ENCODE results near the gene CEND1. TPM values are rescaled to one million over a fixed set of nuclear protein-coding genes. Genes with fewer than 3 reads are reported as not detected.
A peak's percentile ranks its signal among the peaks of the same experiment; 100 is the strongest.

Gene CEND1
- total and polyA plus RNA-seq, 2 of the 13 experiments (the other 11 are each of a cell fraction or from before 2014, with no cell fraction given) = not detected

GRCh38 chr11:747158-748006, 42.5 kb downstream of the CEND1 start, which contains the start of gene TALDO1 (continued):
- TF ChIP-seq, protein P1, sequence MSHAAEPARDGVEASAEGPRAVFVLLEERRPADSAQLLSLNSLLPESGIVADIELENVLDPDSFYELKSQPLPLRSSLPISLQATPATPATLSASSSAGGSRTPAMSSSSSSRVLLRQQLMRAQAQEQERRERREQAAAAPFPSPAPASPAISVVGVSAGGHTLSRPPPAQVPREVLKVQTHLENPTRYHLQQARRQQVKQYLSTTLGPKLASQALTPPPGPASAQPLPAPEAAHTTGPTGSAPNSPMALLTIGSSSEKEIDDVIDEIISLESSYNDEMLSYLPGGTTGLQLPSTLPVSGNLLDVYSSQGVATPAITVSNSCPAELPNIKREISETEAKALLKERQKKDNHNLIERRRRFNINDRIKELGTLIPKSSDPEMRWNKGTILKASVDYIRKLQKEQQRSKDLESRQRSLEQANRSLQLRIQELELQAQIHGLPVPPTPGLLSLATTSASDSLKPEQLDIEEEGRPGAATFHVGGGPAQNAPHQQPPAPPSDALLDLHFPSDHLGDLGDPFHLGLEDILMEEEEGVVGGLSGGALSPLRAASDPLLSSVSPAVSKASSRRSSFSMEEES (CRISPR knock-in tag; IDR thresholded peaks at IDR 0.05) = 0 out of 2 replicates have a peak, but pooled peaks have one; percentile 25
- no peak for TF ChIP-seq ZFP82 (CRISPR knock-in tag; IDR thresholded peaks at IDR 0.05; ENCODE audit: borderline replicate concordance)
- TF ChIP-seq ZBTB39 (CRISPR knock-in tag; IDR thresholded peaks at IDR 0.05) = no peak
- TF ChIP-seq MTA1 (CRISPR knock-in tag; IDR thresholded peaks at IDR 0.05; ENCODE audit: borderline replicate concordance) = no peak; the same call in 1 of the 2 replicates
- no peak for TF ChIP-seq RELA (CRISPR knock-in tag; IDR thresholded peaks at IDR 0.05)
- TF ChIP-seq, protein P2, sequence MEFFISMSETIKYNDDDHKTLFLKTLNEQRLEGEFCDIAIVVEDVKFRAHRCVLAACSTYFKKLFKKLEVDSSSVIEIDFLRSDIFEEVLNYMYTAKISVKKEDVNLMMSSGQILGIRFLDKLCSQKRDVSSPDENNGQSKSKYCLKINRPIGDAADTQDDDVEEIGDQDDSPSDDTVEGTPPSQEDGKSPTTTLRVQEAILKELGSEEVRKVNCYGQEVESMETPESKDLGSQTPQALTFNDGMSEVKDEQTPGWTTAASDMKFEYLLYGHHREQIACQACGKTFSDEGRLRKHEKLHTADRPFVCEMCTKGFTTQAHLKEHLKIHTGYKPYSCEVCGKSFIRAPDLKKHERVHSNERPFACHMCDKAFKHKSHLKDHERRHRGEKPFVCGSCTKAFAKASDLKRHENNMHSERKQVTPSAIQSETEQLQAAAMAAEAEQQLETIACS (CRISPR knock-in tag; IDR thresholded peaks at IDR 0.05) = peak; percentile 72
- peak; percentile 22; the same call in 1 of the 2 replicates for TF ChIP-seq SUZ12 (IDR thresholded peaks at IDR 0.05; ENCODE audit: low read depth, low read length)
- TF ChIP-seq CSRNP2 (CRISPR knock-in tag; conservative IDR thresholded peaks at IDR 0.05; ENCODE audit: low read depth) = no peak
- no peak for TF ChIP-seq PLRG1 (conservative IDR thresholded peaks at IDR 0.05)
- TF ChIP-seq, protein P3, sequence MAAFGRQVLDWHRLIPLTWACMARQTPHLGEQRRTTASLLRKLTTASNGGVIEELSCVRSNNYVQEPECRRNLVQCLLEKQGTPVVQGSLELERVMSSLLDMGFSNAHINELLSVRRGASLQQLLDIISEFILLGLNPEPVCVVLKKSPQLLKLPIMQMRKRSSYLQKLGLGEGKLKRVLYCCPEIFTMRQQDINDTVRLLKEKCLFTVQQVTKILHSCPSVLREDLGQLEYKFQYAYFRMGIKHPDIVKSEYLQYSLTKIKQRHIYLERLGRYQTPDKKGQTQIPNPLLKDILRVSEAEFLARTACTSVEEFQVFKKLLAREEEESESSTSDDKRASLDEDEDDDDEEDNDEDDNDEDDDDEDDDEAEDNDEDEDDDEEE (CRISPR knock-in tag; IDR thresholded peaks at IDR 0.05) = peak; percentile 44; the same call in 1 of the 2 replicates
- TF ChIP-seq SMAD3 (CRISPR knock-in tag; IDR thresholded peaks at IDR 0.05) = no peak
- TF ChIP-seq, protein P4, sequence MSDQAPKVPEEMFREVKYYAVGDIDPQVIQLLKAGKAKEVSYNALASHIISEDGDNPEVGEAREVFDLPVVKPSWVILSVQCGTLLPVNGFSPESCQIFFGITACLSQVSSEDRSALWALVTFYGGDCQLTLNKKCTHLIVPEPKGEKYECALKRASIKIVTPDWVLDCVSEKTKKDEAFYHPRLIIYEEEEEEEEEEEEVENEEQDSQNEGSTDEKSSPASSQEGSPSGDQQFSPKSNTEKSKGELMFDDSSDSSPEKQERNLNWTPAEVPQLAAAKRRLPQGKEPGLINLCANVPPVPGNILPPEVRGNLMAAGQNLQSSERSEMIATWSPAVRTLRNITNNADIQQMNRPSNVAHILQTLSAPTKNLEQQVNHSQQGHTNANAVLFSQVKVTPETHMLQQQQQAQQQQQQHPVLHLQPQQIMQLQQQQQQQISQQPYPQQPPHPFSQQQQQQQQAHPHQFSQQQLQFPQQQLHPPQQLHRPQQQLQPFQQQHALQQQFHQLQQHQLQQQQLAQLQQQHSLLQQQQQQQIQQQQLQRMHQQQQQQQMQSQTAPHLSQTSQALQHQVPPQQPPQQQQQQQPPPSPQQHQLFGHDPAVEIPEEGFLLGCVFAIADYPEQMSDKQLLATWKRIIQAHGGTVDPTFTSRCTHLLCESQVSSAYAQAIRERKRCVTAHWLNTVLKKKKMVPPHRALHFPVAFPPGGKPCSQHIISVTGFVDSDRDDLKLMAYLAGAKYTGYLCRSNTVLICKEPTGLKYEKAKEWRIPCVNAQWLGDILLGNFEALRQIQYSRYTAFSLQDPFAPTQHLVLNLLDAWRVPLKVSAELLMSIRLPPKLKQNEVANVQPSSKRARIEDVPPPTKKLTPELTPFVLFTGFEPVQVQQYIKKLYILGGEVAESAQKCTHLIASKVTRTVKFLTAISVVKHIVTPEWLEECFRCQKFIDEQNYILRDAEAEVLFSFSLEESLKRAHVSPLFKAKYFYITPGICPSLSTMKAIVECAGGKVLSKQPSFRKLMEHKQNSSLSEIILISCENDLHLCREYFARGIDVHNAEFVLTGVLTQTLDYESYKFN (CRISPR knock-in tag; conservative IDR thresholded peaks at IDR 0.05) = peak; percentile 43; the same call in 1 of the 2 replicates
- TF ChIP-seq ZFYVE20 (CRISPR knock-in tag; IDR thresholded peaks at IDR 0.05; ENCODE audit: borderline replicate concordance, low read depth) = peak; percentile 25; the same call in 1 of the 2 replicates
- no peak for TF ChIP-seq ELF1 (CRISPR knock-in tag; IDR thresholded peaks at IDR 0.05)
- peak; percentile 59; the same call in 1 of the 2 replicates for TF ChIP-seq IRX3 (CRISPR knock-in tag; IDR thresholded peaks at IDR 0.05; ENCODE audit: borderline replicate concordance, low read depth)

All from HepG2 (cell line).